OCI-LY3 (cell line): ENCODE measurements around the gene FGD5.
"Not testable (repeated sequence)": the region's sequence is repeated elsewhere in the genome, so short reads cannot be mapped to it uniquely, and the experiment has no call there.

Source experiments
- H2AFZ ChIP-seq: fragments of 200-600, 300-600 bp; shearing (Covaris generic); 2 replicates; pipeline ENCODE4 v1.6.0; 2014; ENCODE audit warnings: antibody characterized with exemption, low read depth, low read length
- H3K27ac ChIP-seq: fragments of 200-600, 300-600 bp; sonication (generic); 2 replicates; pipeline ENCODE4 v1.5.1; 2014; ENCODE audit warnings: mild to moderate bottlenecking, low read length, moderate library complexity, mixed read lengths
- H3K27me3 ChIP-seq: fragments of 200-600, 300-600 bp; sonication (generic); 2 replicates; pipeline ENCODE4 v1.6.1; 2014; ENCODE audit warnings: low read depth, low read length, mixed read lengths
- H3K36me3 ChIP-seq: fragments of 200-600, 300-600 bp; sonication (generic); replicated peaks from 2 replicates; pipeline ENCODE3; 2014; ENCODE audit warnings: low read depth, low read length, mixed read lengths
- H3K4me1 ChIP-seq: fragments of 300-600, 200-600 bp; sonication (generic); 2 replicates; pipeline ENCODE4 v1.6.1; 2014; ENCODE audit warnings: low read length, mixed read lengths
- H3K4me2 ChIP-seq: fragments of 200-600, 300-600 bp; sonication (generic); 2 replicates; pipeline ENCODE4 v1.6.1; 2014; ENCODE audit warnings: low read length, mixed read lengths
- H3K4me3 ChIP-seq: fragments of 300-600, 200-600 bp; sonication (generic); 2 replicates; pipeline ENCODE4 v1.5.1; 2014; ENCODE audit warnings: antibody characterized with exemption, mild to moderate bottlenecking, low read length, moderate library complexity
- H3K79me2 ChIP-seq: fragments of 300-600, 200-600 bp; shearing (Covaris generic); 2 replicates; pipeline ENCODE4 v1.6.1; 2014; ENCODE audit warnings: mild to moderate bottlenecking, low read length, mixed read lengths
- H3K9ac ChIP-seq: fragments of 300-600, 200-600 bp; shearing (Covaris generic); 2 replicates; pipeline ENCODE4 v1.6.0; 2014; ENCODE audit warnings: mild to moderate bottlenecking, low read length, moderate library complexity
- H3K9me3 ChIP-seq: fragments of 200-600, 300-600 bp; shearing (Covaris generic); 2 replicates; pipeline ENCODE4 v1.6.1; 2014; ENCODE audit warnings: low read length, mixed read lengths; ENCODE audit not compliant: insufficient read depth
- H4K20me1 ChIP-seq: fragments of 200-600, 300-600 bp; sonication (generic); 2 replicates; pipeline ENCODE4 v1.6.1; 2016; ENCODE audit warnings: low read length, mixed read lengths; ENCODE audit not compliant: insufficient read depth
- EZH2phosphoT487 ChIP-seq: fragments of 200-600 bp; shearing (Covaris generic); IDR thresholded peaks from 2 replicates; pipeline ENCODE4 v1.6.1; 2018; ENCODE audit warnings: antibody characterized with exemption, mixed run types, low read depth
- TF ChIP-seq, protein P1 (sequence below): fragments of 200-600, 300-600 bp; sonication (generic); IDR thresholded peaks from 2 replicates; pipeline ENCODE4 v1.5.1; 2014; ENCODE audit warnings: antibody characterized with exemption, low read length, low read depth

The FGD5 gene

DNA sequence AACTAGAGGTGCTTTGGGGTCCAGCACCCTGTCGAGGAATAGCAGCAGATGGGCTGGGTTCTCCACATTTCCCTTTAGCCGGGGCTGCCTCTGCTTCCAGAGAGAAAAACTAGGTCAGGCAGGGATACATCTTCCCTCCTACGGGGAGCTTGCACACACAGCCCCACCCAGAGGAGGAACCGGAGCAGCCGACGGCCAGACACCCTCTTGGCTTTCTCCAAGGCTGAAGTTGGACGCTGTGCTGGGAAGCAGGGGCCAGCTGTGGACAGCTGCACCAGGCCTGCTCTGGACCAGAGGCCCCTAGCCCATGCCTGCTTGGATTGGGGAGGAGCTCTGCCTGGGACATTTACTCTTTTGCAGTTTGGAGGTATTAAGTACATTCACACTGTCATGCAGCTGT, 84.0 kb downstream of the FGD5 start:
- no peak overlapping the region for H2AFZ ChIP-seq
- peaks cover 5% of the 10 kb centered on the region; the same call in 1 of the 2 replicates for H3K9me3 ChIP-seq
- H3K9ac ChIP-seq: no peak overlapping the region
- H3K79me2 ChIP-seq: no peaks in the 10 kb centered on the region
- H3K36me3 ChIP-seq: no peaks in the 10 kb centered on the region
- H3K4me2 ChIP-seq: no peak overlapping the region
- no peak overlapping the region for H3K27ac ChIP-seq
- peaks cover 39% of the 10 kb centered on the region for H3K27me3 ChIP-seq
- TF ChIP-seq EZH2phosphoT487: no peak
- TF ChIP-seq, protein P1, sequence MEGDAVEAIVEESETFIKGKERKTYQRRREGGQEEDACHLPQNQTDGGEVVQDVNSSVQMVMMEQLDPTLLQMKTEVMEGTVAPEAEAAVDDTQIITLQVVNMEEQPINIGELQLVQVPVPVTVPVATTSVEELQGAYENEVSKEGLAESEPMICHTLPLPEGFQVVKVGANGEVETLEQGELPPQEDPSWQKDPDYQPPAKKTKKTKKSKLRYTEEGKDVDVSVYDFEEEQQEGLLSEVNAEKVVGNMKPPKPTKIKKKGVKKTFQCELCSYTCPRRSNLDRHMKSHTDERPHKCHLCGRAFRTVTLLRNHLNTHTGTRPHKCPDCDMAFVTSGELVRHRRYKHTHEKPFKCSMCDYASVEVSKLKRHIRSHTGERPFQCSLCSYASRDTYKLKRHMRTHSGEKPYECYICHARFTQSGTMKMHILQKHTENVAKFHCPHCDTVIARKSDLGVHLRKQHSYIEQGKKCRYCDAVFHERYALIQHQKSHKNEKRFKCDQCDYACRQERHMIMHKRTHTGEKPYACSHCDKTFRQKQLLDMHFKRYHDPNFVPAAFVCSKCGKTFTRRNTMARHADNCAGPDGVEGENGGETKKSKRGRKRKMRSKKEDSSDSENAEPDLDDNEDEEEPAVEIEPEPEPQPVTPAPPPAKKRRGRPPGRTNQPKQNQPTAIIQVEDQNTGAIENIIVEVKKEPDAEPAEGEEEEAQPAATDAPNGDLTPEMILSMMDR: no peak
- no peak overlapping the region for H3K4me3 ChIP-seq
- no peaks in the 10 kb centered on the region for H4K20me1 ChIP-seq
- no peaks in the 10 kb centered on the region for H3K4me1 ChIP-seq

DNA sequence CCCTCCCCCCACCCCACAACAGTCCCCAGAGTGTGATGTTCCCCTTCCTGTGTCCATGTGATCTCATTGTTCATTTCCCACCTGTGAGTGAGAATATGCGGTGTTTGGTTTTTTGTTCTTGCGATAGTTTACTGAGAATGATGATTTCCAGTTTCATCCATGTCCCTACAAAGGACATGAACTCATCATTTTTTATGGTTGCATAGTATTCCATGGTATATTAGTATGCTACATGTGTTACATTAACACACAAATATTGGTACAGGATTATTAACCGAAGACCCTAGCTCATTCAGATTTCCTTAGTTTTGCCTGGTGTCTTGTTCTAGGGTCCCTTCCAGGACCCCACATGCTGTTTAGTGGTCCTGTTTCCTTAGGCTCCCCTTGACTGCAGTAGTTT, 84.7 kb downstream of the FGD5 start:
- H2AFZ ChIP-seq, H3K9ac ChIP-seq: not testable (repeated sequence)
- H3K27me3 ChIP-seq: peaks cover 32% of the 10 kb centered on the region

DNA sequence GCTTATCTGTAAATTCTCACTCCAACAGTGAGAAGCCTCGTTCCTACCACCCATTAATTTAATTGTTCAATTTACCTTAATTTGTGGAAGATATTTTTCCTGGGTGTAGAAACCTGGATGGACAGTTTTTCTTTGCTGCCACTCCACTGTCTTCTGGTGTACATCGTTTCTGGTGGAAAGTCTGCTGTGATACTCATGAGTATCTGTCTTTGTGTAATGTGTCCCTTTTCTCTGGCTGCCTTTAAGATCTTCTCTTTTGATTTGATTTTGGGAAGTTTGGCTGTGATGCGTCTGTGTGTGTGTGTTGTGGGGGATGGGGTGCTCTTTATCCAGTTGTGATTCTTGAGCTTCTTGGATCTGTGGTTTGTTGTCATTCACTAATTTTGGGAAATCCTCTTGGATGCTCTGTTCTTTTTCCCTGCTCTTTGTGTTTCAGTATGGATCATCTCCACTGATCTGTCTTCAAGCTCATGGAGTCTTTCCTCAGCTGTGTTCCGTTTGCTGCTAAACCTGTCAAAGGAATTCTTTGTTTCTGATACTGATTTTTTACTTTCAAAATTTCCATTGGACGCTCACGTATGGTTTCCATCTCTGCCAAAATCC, 86.4 kb downstream of the FGD5 start:
- no peak overlapping the region for H3K27ac ChIP-seq

More for the DNA sequence above, 84.7 kb downstream of the FGD5 start:
- H3K27ac ChIP-seq, H3K4me1 ChIP-seq, H4K20me1 ChIP-seq, H3K36me3 ChIP-seq, H3K79me2 ChIP-seq, H3K9me3 ChIP-seq, H3K4me2 ChIP-seq, H3K4me3 ChIP-seq: not testable (repeated sequence)

DNA sequence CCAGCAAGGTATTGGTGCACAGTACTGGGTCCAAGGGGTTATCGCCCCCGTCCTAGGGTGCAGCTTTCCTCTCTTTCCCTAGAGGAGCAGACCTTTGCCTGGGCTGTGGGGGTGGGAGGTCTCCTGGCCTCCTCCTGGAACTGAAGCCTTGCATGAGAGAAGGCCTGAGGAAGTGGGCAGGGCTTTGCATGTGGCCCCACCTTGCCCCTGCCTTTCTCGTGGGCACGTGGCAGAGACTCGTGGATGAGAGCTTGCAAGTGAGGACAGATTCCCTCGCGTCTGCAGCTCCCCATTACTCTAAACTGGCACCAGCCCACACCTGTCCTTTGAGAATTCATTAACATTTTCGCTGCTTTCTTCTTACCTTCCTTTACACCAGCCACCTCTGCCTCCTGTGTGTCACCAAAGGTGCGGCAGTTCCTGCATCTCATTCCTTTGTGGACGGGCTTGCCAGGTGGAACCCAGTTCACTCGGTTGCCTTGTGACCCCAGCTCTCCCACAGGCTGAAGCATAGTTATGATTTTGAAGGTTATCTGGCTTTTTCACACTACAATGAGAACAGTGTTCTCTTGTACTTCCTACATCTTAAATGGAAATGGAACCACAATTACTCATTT, 87.7 kb downstream of the FGD5 start:
- Histone ChIP-seq H3K27ac (no peak overlapping the region), H3K36me3 (no peaks in the 10 kb centered on the region), H2AFZ (no peak overlapping the region), H3K27me3 (peaks cover 22% of the 10 kb centered on the region), H3K79me2 (no peaks in the 10 kb centered on the region), H3K9ac (no peak overlapping the region), H3K4me2 (no peak overlapping the region), H3K4me3 (no peak overlapping the region), H3K4me1 (no peaks in the 10 kb centered on the region), H3K9me3 (peaks cover 5% of the 10 kb centered on the region; the same call in 1 of the 2 replicates), H4K20me1 (no peaks in the 10 kb centered on the region)
- no peak for TF ChIP-seq EZH2phosphoT487
- TF ChIP-seq, protein P1: no peak

More for the DNA sequence above, 86.4 kb downstream of the FGD5 start:
- no peak overlapping the region for H3K4me3 ChIP-seq
- peaks cover 20% of the 10 kb centered on the region for H3K27me3 ChIP-seq
- no peak overlapping the region for H2AFZ ChIP-seq
- no peak overlapping the region for H3K9ac ChIP-seq
- TF ChIP-seq EZH2phosphoT487: no peak
- TF ChIP-seq, protein P1: no peak
- no peaks in the 10 kb centered on the region for H3K4me1 ChIP-seq
- no peaks in the 10 kb centered on the region for H4K20me1 ChIP-seq
- H3K4me2 ChIP-seq: no peak overlapping the region
- H3K36me3 ChIP-seq: no peaks in the 10 kb centered on the region
- H3K9me3 ChIP-seq: peaks cover 5% of the 10 kb centered on the region; the same call in 1 of the 2 replicates
- no peaks in the 10 kb centered on the region for H3K79me2 ChIP-seq
